ENCODE data around the gene ATOSA. TPM values are rescaled to one million over a fixed set of nuclear protein-coding genes. Genes with fewer than 3 reads are reported as not detected.

ATOSA gene
- total and polyA plus RNA-seq, 2 of the 13 experiments (the other 11 are each of a cell fraction or from before 2014, with no cell fraction given): 6.6 to 16.3 TPM

- no peaks in the 10 kb centered on the region for H3K27me3 ChIP-seq (ENCODE audit: control insufficient read depth in 1 of 2, insufficient read depth in 2 of 2, low read length in 2 of 2)
- ChIA-PET CTCF (ENCODE audit: low intra/inter-chr PET ratio, low total read pairs) (no interaction called here), POLR2A (no interaction called here)
- no peaks in the 10 kb centered on the region for H4K20me1 ChIP-seq (ENCODE audit: insufficient read depth, low read length)
- TF ChIP-seq TERF1 (CRISPR knock-in tag; IDR thresholded peaks at IDR 0.05) (no peak), USF2 (IDR thresholded peaks at IDR 0.05; ENCODE audit: low read depth, low read length) (no peak), USF2 (CRISPR knock-in tag; IDR thresholded peaks at IDR 0.05; ENCODE audit: borderline replicate concordance) (no peak), ZFP41 (CRISPR knock-in tag; IDR thresholded peaks at IDR 0.05; ENCODE audit: borderline replicate concordance) (no peak), ATF6 (CRISPR knock-in tag; conservative IDR thresholded peaks at IDR 0.05) (no peak), PCBP1 (IDR thresholded peaks at IDR 0.05; ENCODE audit: borderline replicate concordance, low read depth, low read length) (no peak), ZFYVE20 (CRISPR knock-in tag; IDR thresholded peaks at IDR 0.05; ENCODE audit: borderline replicate concordance, low read depth) (no peak), ZNF264 (CRISPR knock-in tag; IDR thresholded peaks at IDR 0.05) (no peak), THRA (CRISPR knock-in tag; IDR thresholded peaks at IDR 0.05; ENCODE audit: borderline replicate concordance) (no peak), ZFP37 (CRISPR knock-in tag; IDR thresholded peaks at IDR 0.05; ENCODE audit: borderline replicate concordance) (no peak), STAG1 (CRISPR knock-in tag; IDR thresholded peaks at IDR 0.05) (no peak)
- H3K9me3 ChIP-seq (ENCODE audit: low read length): no peaks in the 10 kb centered on the region
- no peak overlapping the region for H3K4me2 ChIP-seq (ENCODE audit: low read depth, low read length)
- WGBS (ENCODE audit: low lambda C conversion rate): 97% methylated on average over 5 of the region's 5 CpGs
- in situ Hi-C loops (cut with HindIII; ENCODE audit: extremely low pct_ligation_motif_present, low pct_unique_long_range_greater_than_20kb): no loop called here
- no peak for FAIRE-seq
- H2AFZ ChIP-seq (ENCODE audit: low read length): no peak overlapping the region
- no peaks in the 10 kb centered on the region for H3K79me2 ChIP-seq (ENCODE audit: insufficient read depth, low read length)
- H3K9ac ChIP-seq (ENCODE audit: insufficient read depth, low read depth, low read length): no peak overlapping the region
- intact Hi-C loops (cut with micrococcal nuclease; ENCODE audit: unreplicated experiment): loop anchor here (10.0 kb wide), 1 partner anchor 145 kb away; the partner anchor contains the start of gene MYO5A
- peaks cover 6 to 36% of the 10 kb centered on the region in 2 experiments; a peak in 4 of 5 replicates for H3K36me3 ChIP-seq (replicated peaks in 1 of 2; ENCODE audit: control insufficient read depth in 1 of 2, insufficient read depth in 2 of 2, low read length in 2 of 2)
- no peaks in the 10 kb centered on the region for H3K4me1 ChIP-seq (ENCODE audit: insufficient read depth, low read length)
- no TSS peak for BruUV-seq (replicated peaks)
- H3K4me3 ChIP-seq (replicated peaks in 1 of 3; ENCODE audit: insufficient read depth in 1 of 3, low read depth in 2 of 3, low read length in 3 of 3): no peak overlapping the region
- no peak overlapping the region for H3K27ac ChIP-seq (ENCODE audit: extremely low read length, insufficient read depth, low read length)
- no peak for ATAC-seq
- no peak for DNase-seq (ENCODE audit: low spot score)
Measured at GRCh38 chr15:52670087-52670486, 9.1 kb downstream of the ATOSA start.

Measured in HepG2 (cell line).